ENCODE results near the gene COL6A3.
"Not testable (repeated sequence)": the region's sequence is repeated elsewhere in the genome, so short reads cannot be mapped to it uniquely, and the experiment has no call there.

Gene COL6A3

GRCh38 chr2:237412646-237412987 is 1.3 kb downstream of the COL6A3 start:
- DNase-seq (ENCODE audit: low spot score), result no peak

- no peak for DNase-seq (ENCODE audit: low spot score)
These were observed 2.1 kb downstream of the COL6A3 start for GRCh38 chr2:237411683-237412423.

- DNase-seq (ENCODE audit: low spot score), result no peak
These were observed 2.8 kb downstream of the COL6A3 start for GRCh38 chr2:237411092-237411601.

- DNase-seq (ENCODE audit: low spot score), result not testable (repeated sequence)
These were observed 4.7 kb downstream of the COL6A3 start for GRCh38 chr2:237409263-237409662.

GRCh38 chr2:237408335-237409000 is 5.5 kb downstream of the COL6A3 start:
- no peak for DNase-seq (ENCODE audit: low spot score)

- DNase-seq (ENCODE audit: low spot score), result no peak
These were observed 6.3 kb downstream of the COL6A3 start for GRCh38 chr2:237407700-237408099.

GRCh38 chr2:237406371-237406895 is 7.5 kb downstream of the COL6A3 start:
- DNase-seq (ENCODE audit: low spot score), result no peak

- no peak for DNase-seq (ENCODE audit: low spot score)
These were observed 8.4 kb downstream of the COL6A3 start for GRCh38 chr2:237405605-237406004.

GRCh38 chr2:237405006-237405559 is 8.9 kb downstream of the COL6A3 start:
- no peak for DNase-seq (ENCODE audit: low spot score)

GRCh38 chr2:237404413-237404812 is 9.6 kb downstream of the COL6A3 start:
- DNase-seq (ENCODE audit: low spot score), result no peak

GRCh38 chr2:237403024-237403882 is 10.7 kb downstream of the COL6A3 start:
- DNase-seq (ENCODE audit: low spot score), result no peak

GRCh38 chr2:237400199-237400598 is 13.8 kb downstream of the COL6A3 start:
- no peak for DNase-seq (ENCODE audit: low spot score)

- no peak for DNase-seq (ENCODE audit: low spot score)
These were observed 16.9 kb downstream of the COL6A3 start for GRCh38 chr2:237397072-237397471.

GRCh38 chr2:237393523-237393922 is 20.4 kb downstream of the COL6A3 start:
- DNase-seq (ENCODE audit: low spot score), result no peak

GRCh38 chr2:237392186-237392585 is 21.8 kb downstream of the COL6A3 start:
- DNase-seq (ENCODE audit: low spot score), result no peak

- no peak for DNase-seq (ENCODE audit: low spot score)
These were observed 22.8 kb downstream of the COL6A3 start for GRCh38 chr2:237391140-237391539.

- no peak for DNase-seq (ENCODE audit: low spot score)
These were observed 23.7 kb downstream of the COL6A3 start for GRCh38 chr2:237390235-237390634.

- no peak for DNase-seq (ENCODE audit: low spot score)
These were observed 24.1 kb downstream of the COL6A3 start for GRCh38 chr2:237389831-237390230.

- DNase-seq (ENCODE audit: low spot score), result no peak
These were observed 25.9 kb downstream of the COL6A3 start for GRCh38 chr2:237388036-237388435.

GRCh38 chr2:237384672-237385020 is 29.3 kb downstream of the COL6A3 start:
- DNase-seq (ENCODE audit: low spot score), result no peak

- no peak for DNase-seq (ENCODE audit: low spot score)
These were observed 29.8 kb downstream of the COL6A3 start for GRCh38 chr2:237383991-237384671.

- no peak for DNase-seq (ENCODE audit: low spot score)
These were observed 33.2 kb downstream of the COL6A3 start for GRCh38 chr2:237380768-237381167.
